MM.1S (cell line): Measurements from ENCODE around the gene IQCM.

ENCODE experiments used
- EZH2 ChIP-seq: fragments of 300-600 bp; sonication (generic); optimal IDR thresholded peaks from 2 replicates; pipeline ENCODE3; 2017; ENCODE audit warnings: low read depth, mild to moderate bottlenecking, antibody characterized with exemption, low read length, mixed read lengths
- EZH2phosphoT487 ChIP-seq: fragments of 300-600 bp; sonication (generic); IDR thresholded peaks from 2 replicates; pipeline ENCODE4 v1.6.1; 2018; ENCODE audit warnings: antibody characterized with exemption, low read length
- TF ChIP-seq, protein P1 (sequence below): fragments of 300-600 bp; sonication (generic); IDR thresholded peaks from 2 replicates; pipeline ENCODE4 v1.5.1; 2016; ENCODE audit warnings: antibody characterized with exemption, low read length, mixed read lengths

- TF ChIP-seq, protein P1, sequence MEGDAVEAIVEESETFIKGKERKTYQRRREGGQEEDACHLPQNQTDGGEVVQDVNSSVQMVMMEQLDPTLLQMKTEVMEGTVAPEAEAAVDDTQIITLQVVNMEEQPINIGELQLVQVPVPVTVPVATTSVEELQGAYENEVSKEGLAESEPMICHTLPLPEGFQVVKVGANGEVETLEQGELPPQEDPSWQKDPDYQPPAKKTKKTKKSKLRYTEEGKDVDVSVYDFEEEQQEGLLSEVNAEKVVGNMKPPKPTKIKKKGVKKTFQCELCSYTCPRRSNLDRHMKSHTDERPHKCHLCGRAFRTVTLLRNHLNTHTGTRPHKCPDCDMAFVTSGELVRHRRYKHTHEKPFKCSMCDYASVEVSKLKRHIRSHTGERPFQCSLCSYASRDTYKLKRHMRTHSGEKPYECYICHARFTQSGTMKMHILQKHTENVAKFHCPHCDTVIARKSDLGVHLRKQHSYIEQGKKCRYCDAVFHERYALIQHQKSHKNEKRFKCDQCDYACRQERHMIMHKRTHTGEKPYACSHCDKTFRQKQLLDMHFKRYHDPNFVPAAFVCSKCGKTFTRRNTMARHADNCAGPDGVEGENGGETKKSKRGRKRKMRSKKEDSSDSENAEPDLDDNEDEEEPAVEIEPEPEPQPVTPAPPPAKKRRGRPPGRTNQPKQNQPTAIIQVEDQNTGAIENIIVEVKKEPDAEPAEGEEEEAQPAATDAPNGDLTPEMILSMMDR: no peak
- TF ChIP-seq EZH2 (no peak), EZH2phosphoT487 (no peak)
These were observed 20.4 kb downstream of the IQCM start for GRCh38 chr4:149795256-149795655.
